ENCODE data around the gene AP1M2.
A peak's percentile ranks its signal among the peaks of the same experiment; 100 is the strongest.

AP1M2 gene

GRCh38 chr19:10587022-10587838 lies at the start of gene AP1M2:
TSS of gene AP1M2 (minus strand) at chr19:10587312. CDS start at chr19:10587231, 81 bp downstream.
- DNase-seq (ENCODE audit: low read depth), result no peak

GRCh38 chr19:10636304-10636972 lies 49.3 kb upstream of the AP1M2 start:
- DNase-seq (ENCODE audit: low read depth), result no peak

- no peak for DNase-seq (ENCODE audit: low read depth)
Observed at GRCh38 chr19:10634963-10635362, 47.9 kb upstream of the AP1M2 start.

DNA sequence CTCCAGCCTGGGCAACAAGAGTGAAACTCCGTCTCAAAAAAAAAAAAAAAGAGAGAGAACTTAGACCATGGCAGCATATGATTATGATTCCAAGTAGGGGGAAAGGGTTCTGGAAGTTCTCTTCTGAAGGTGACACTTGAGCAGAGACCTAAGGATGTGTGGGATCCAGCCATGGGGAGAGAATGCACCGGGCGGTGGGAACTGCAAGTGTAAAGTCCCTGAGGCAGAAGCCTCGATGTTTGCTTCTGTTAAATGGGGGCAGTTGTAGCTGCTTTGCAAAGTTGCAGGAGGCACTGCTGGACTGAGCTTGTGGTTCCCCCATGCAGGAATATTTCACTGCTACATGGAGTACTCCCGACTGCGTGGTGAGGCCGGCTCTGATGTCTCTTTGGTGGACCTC lies 47.3 kb upstream of the AP1M2 start:
- DNase-seq (ENCODE audit: low read depth), result no peak

GRCh38 chr19:10631874-10632273 lies 44.8 kb upstream of the AP1M2 start:
- no peak for DNase-seq (ENCODE audit: low read depth)

- no peak for DNase-seq (ENCODE audit: low read depth)
Observed at GRCh38 chr19:10625762-10626138, 38.6 kb upstream of the AP1M2 start.

GRCh38 chr19:10625003-10625761 lies 38.1 kb upstream of the AP1M2 start, which contains the start of gene SLC44A2:
TSS of gene SLC44A2 (plus strand) at chr19:10625553. CDS start at chr19:10625634, 81 bp downstream.
- DNase-seq (ENCODE audit: low read depth), result no peak

GRCh38 chr19:10624585-10624984 lies 37.5 kb upstream of the AP1M2 start:
- no peak for DNase-seq (ENCODE audit: low read depth)

DNA sequence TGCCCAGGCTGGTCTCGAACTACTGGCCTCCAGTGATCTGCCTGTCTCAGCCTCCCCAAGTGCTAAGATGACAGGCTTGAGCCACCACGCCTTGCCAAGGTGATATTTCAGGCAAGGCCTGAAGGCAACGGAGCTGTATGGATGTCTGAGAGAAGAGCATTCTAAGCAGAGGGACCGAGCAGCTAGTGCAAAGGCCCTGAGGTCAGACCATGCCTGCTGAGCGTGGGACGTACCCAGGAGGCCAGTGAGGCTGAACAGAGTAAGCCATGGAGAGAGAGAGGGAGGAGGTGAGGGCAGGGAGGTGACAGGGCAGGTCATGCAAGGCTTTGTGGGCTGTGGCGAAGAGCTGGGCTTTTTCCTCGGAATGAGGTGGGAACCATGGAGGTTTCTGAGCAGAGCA lies 34.9 kb upstream of the AP1M2 start:
- DNase-seq (ENCODE audit: low read depth), result no peak

GRCh38 chr19:10620786-10621185 lies 33.7 kb upstream of the AP1M2 start:
- DNase-seq (ENCODE audit: low read depth), result no peak

DNA sequence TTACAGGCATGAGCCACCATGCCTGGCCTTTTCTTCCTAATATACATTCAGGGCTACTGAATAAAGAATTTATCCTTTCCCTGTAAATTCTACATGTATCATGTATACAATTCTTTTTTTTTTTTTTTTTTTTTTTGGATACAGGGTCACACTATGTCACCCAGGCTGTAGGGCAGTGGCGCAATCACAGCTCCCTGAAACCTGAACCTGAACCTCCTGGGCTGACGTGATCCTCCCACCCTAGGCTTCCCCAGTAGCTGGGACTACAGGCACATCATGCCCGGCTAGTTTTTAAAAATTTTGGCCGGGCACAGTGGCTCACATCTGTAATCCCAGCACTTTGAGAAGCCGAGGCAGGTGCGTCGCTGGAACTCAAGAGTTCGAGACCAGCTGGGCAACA lies 31.7 kb upstream of the AP1M2 start:
- DNase-seq (ENCODE audit: low read depth), result no peak

- DNase-seq (ENCODE audit: low read depth), result no peak
Observed at GRCh38 chr19:10617409-10618121, 30.5 kb upstream of the AP1M2 start.

DNA sequence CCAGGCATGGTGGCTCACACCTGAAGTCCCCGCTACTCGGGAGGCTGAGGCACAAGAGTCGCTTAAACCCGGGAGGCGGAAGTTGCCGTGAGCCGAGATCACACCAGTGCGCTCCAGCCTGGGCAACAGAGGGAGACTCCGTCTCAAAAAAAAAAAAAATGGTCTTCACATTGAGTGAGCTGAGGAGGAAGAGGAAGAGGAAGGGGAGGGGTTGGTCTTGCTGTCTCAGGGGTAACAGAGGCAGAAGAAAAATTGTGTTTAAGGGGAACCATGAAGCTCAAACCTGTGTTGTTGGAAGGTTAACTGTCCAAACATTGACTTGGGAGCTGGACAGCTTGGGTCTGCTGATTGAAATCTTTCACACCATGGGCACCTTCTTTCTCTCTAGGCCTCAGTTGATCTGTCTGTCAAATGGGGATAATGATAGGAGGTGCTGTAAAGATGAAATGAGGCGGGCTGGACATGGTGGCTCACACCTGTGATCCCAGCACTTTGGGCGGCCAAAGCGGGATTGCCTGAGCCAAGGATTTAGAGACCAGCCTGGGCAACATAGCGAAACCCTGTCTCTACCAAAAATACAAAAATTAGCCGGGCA lies 28.4 kb upstream of the AP1M2 start:
- DNase-seq (ENCODE audit: low read depth), result no peak

- no peak for DNase-seq (ENCODE audit: low read depth)
Observed at GRCh38 chr19:10612499-10613119, 25.5 kb upstream of the AP1M2 start.

DNA sequence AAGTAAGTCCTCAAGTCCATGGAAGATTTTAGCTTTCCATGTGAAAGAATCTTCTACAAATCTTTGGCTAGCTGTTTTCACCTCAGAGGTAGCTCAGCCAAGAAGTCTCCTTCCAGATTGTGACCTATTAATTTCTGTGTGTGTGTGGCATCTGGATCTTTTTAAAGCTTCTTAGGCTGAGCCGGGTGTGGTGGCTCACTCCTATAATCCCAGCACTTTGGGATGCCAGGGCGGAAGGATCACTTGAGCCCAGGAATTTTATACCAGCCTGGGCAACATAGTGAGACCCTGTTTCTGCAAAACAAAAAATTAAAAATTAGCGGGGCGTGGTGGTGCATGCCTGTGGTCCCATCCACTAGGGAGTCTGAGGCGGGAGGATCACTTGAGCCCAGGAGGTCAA lies 24.8 kb upstream of the AP1M2 start:
- DNase-seq (ENCODE audit: low read depth), result no peak

GRCh38 chr19:10604460-10604980 lies 17.4 kb upstream of the AP1M2 start:
- DNase-seq (ENCODE audit: low read depth), result no peak

GRCh38 chr19:10603873-10604459 lies 16.9 kb upstream of the AP1M2 start:
- DNase-seq (ENCODE audit: low read depth), result no peak

- peak; percentile 57 for DNase-seq (ENCODE audit: low read depth)
Observed at GRCh38 chr19:10603084-10603872, 16.2 kb upstream of the AP1M2 start.

GRCh38 chr19:10602330-10603083 lies 15.4 kb upstream of the AP1M2 start:
- peak; percentile 85 for DNase-seq (ENCODE audit: low read depth)
